ENCODE measurements around the gene EDA. TPM values are rescaled to one million over a fixed set of nuclear protein-coding genes. Genes with fewer than 3 reads are reported as not detected.
"Not testable (repeated sequence)": the region's sequence is repeated elsewhere in the genome, so short reads cannot be mapped to it uniquely, and the experiment has no call there.

The EDA gene
- total RNA-seq, 1 donor from 2014 or later, result 8.4 TPM

- no peak for DNase-seq (ENCODE audit: low spot score)
Measured at GRCh38 chrX:69951753-69952152, 335.8 kb downstream of the EDA start.

- DNase-seq (ENCODE audit: low spot score), result no peak
Measured at GRCh38 chrX:69959712-69960111, 343.8 kb downstream of the EDA start.

DNA sequence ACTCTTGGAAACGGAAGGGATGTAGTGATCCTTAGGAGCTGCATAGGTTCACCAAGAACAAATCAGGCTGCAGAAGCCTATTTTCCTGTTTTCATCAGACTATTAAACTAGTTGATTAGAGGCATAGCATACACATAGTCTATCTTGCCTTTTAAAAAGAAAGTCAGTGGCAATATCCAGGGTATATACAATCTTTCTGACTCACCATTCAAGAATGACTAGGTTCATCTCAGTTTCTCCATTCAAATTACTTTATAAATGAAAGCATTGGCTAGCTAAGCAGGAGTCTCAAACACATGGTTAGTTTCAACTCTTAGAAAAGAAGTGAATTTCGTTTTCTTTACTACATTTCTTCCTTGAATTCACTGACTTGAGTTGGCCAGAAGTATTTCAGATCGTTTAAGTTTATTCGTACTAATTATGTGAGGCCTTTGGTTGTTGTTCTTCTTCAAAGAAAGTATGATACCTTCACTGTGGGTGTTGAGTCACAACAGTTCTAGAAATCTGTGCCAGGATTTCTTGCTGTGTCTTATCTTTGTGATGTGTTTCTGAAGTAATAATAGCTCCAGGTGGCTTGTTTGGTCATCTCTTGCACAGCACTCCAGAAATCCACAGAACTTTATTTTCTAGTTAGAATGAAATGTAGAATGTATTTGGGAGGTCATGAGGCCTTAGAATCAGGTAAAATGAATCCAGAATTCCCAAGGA lies 345.6 kb downstream of the EDA start:
- no peak for DNase-seq (ENCODE audit: low spot score)

- no peak for DNase-seq (ENCODE audit: low spot score)
Measured at GRCh38 chrX:69968950-69969349, 353.0 kb downstream of the EDA start.

- no peak for DNase-seq (ENCODE audit: low spot score)
Measured at GRCh38 chrX:69969460-69969859, 353.5 kb downstream of the EDA start.

GRCh38 chrX:69987691-69988090 lies 371.8 kb downstream of the EDA start:
- no peak for DNase-seq (ENCODE audit: low spot score)

DNA sequence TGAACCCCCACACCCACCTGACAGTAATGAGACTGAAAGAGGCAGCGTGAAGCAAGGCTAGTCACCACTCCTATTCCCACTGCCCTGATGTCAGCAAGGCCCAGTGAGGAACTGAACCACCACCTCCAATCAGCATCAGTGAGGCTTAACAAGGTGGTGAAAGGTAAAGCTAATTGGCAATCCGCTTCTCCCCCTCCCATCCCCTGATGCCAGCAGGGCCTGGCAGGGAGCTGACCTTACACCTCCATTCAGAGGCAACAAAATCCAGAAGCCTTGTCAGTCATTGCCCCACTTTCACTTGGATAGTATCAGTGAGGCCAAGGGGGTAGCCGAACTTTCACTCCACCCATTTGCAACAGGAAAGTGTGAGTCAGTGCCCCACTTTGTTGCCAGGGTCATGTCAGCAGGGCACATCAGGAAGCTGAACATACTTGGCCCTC lies 373.1 kb downstream of the EDA start:
- DNase-seq (ENCODE audit: low spot score), result no peak

DNA sequence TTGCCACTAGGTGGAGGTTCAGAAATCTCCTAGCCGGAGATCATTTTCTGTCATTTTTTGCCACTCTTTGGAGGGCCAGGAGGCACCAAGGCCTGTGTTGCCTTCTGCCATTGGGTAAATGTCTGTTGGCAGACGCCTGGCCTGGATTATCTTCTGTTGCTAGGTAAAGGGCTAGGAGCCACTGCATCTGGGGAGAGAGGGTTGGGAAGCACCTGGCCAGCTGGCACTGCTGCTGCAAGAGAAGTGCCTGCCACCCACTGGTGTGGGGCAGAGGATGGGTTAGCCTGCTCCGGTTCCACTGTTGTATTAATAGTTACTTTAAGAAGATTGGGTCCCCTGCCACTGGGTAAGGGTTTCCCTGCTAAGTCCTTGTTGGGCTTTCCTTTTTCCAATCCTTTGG lies 375.8 kb downstream of the EDA start:
- no peak for DNase-seq (ENCODE audit: low spot score)

- DNase-seq (ENCODE audit: low spot score), result no peak
Measured at GRCh38 chrX:69993494-69993893, 377.6 kb downstream of the EDA start.

- no peak for DNase-seq (ENCODE audit: low spot score)
Measured at GRCh38 chrX:69995362-69996112, 379.6 kb downstream of the EDA start.

GRCh38 chrX:69996113-69996468 lies 380.2 kb downstream of the EDA start:
- no peak for DNase-seq (ENCODE audit: low spot score)

DNA sequence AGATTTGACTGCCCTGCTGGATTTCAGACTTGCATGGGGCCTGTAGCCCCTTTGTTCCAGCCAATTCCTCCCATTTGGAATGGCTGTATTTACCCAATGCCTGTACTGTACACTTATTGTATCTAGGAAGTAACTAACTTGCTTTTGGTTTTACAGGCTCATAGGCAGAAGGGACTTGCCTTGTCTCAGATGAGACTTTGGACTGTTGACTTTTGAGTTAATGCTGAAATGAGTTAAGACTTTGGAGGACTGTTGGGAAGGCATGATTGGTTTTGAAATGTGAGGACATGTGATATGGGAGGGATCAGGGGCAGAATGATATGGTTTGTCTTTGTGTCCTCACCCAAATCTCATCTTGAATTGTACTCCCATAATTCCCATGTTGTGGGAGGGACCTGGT lies 382.4 kb downstream of the EDA start:
- DNase-seq (ENCODE audit: low spot score), result not testable (repeated sequence)

DNA sequence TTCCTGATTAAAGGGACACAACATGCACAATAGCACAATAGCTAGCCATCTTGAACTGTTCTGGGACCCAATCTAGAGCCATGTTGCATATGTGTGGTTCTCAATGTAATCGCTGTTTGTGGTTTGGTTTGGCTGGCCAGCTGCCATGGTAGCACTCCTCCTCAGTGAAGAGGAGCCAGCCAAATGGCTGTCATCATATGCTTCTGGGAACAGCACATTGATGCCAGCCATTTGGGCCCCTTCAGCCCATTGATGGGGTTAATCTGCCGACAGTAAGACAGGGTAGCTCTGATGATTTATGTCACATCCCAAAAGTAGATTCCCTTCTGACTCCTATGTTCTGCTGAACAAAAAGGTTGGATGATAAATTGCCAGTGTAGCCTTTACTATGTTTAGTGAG lies 385.4 kb downstream of the EDA start:
- no peak for DNase-seq (ENCODE audit: low spot score)

DNA sequence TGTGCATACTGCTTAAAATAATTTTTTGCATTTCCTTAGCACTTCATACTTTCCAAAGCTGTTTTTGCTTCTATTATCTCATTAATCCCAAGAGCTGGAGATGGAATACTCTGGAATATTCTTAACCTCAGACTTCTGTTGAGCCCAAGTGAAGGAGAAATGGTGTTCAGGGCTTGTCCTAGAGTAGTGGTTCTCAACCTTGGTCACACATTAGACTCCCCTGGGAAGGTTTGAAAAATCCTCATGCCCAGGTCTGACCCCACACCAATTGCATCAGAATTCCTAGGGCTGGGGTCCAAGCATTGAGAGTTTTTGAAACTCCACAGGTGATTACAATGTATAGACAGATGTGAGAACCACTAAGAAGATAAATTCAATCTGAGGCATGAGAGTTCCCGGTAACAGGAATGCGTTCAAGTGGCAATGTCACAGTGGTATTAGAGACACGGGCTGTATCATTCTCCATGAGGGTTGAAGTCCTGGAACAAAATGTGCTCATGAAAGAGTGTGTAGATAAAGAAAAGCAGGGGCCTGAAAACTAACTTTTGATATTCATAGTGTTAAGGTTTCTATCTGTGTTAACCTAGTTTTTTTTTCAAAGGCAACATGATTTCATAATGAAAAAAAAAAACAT lies 385.9 kb downstream of the EDA start:
- no peak for DNase-seq (ENCODE audit: low spot score)

DNA sequence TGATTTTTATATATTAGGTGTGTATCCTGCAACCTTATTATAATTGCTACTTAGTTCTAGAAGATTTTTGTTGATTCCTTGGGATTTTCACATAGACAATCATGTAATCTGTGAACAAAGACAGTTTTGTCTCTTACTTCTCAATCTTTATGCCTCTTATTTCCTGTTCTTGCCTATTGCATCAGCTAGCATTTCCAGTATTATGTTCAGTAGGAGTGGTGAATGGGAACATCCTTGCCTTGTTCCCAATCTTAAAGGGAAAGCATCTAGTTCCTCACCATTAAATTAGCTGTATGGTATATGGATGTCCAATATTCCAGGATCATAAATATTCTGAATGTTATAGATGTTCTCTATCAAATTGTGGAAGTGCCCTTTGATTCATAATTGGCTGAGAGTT lies 392.0 kb downstream of the EDA start:
- DNase-seq (ENCODE audit: low spot score), result no peak

DNA sequence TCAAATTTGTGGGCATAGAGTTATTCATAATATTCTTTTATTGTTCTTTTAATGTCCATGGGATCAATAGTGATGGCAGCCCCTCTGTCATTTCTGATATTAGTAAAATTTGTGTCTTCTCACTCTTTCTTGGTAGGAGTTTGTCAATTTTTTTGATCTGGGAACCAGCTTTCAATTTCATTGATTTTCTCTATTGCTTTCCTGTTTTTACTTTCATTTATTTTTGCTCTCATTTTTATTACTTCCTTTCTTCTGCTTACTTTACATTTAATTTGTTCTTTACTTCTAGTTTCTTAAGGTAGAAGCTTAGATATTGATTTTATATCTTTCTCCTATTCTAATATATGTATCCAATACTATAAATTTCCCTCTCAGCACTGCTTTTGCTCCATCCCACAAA lies 393.1 kb downstream of the EDA start:
- DNase-seq (ENCODE audit: low spot score), result no peak

DNA sequence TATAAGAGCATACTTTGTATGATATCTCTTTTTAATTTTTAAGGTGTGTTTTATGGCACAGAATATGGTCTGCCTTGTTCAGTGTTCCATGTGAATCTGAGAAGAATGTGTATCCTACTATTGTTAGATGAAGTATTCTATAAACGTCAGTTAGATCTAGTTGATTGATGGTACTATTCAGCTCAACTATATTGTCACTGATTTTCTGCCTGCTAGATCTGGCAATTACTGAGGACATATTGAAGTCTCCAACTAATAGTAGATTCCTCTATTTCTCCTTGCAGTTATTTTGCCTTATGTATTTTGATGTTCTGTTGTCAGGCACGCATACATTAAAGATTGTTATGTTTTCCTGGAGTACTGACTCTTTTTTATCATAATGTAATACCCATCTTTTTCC lies 394.1 kb downstream of the EDA start:
- no peak for DNase-seq (ENCODE audit: low spot score)

DNA sequence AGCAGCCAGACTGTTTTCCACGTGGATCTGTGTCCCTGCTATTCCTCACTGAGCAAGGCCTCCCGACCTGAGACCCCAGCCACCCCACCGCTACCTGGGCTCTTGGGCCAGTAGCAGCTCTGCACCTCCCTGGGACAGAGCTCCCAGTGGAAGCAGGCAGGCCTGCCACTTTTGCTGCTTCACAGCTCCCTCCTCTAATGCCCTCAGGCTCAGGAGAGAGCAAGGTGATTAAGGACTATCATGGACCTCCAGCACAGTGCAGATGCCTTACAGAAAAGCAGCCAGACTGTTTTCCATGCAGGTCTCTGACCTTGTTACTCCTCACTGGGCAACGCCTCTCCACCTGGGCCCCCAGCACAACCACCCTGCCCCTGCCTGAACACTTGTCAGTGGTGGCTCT lies 396.8 kb downstream of the EDA start:
- no peak for DNase-seq (ENCODE audit: low spot score)

GRCh38 chrX:70013466-70014381 lies 397.8 kb downstream of the EDA start:
- no peak for DNase-seq (ENCODE audit: low spot score)

DNA sequence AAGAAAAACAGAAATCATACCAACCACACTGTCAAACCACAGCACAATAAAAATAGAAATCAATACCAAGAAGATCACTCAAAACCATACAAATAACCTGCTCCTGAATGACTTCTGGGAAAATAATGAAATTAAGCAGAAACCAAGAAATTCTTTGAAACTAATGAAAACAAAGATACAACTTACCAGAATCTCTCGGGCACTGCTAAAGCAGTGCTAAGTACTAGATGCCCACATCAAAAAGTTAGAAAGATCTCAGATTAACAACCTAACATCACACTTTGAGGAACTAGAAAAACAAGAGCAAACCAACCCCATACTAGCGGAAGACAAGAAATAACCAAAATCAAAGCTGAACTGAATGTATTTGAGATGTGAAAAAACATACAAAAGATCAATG lies 400.6 kb downstream of the EDA start:
- no peak for DNase-seq (ENCODE audit: low spot score)

DNA sequence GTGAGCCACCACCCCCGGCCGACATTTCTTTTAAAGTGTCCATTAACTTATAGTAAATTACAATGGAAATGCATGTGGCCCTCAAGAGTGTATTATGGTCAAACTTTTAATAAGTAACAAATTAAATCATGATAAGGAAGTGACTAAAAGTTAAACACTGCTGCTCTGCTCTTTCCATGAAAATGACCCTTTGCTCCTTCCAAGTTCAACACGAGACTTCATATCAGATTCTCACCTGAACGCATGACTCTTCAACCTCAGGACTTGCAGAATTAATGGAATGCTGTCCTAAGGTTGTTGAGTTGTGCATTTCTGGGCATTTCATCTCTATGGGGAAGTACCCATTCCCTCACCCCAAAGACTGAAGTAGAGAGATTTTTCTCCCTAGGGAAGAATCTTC lies 406.7 kb downstream of the EDA start:
- no peak for DNase-seq (ENCODE audit: low spot score)

DNA sequence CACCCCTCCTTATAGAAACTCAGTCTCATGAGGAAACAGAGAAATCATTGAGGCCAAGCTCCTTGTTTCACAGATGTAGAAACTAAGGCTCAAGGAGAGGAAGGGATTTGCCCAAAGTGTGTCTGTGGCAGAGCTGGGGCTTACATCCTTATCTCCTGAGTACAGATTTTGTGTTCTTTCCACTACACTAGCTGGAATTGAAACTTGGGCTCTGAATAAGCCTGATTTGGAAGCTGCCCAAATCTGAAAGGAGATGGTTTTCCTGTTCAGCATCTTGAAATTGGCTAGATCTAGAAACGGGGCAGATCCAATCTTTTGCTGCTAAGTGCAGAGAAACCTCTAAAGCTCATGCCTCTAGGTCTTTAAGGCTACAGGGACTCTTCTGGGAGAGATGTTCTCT lies 409.6 kb downstream of the EDA start:
- DNase-seq (ENCODE audit: low spot score), result no peak
